Hepatocyte (in vitro differentiated cells): Measurements from ENCODE around the gene RUNX3. TPM values are rescaled to one million over a fixed set of nuclear protein-coding genes. Genes with fewer than 3 reads are reported as not detected.

Experiments
- DNase-seq: peaks from one replicate; pipeline ENCODE4 v3.0.0-alpha.2; 2016; ENCODE audit warnings: low spot score
- H2AFZ ChIP-seq: fragments of 200-600 bp; sonication (generic); 2 replicates; pipeline ENCODE4 v1.6.0; 2016; ENCODE audit warnings: antibody characterized with exemption, mild to moderate bottlenecking
- H3K27ac ChIP-seq: fragments of 200-600 bp; sonication (generic); 2 replicates; pipeline ENCODE4 v1.5.1; 2016; ENCODE audit warnings: mild to moderate bottlenecking
- H3K27me3 ChIP-seq: fragments of 200-600 bp; sonication (generic); 2 replicates; pipeline ENCODE4 v1.6.1; 2016
- H3K36me3 ChIP-seq: fragments of 200-600 bp; sonication (generic); replicated peaks from 2 replicates; pipeline ENCODE4 v1.5.1; 2016; ENCODE audit warnings: low read depth; ENCODE audit not compliant: insufficient read depth
- H3K4me1 ChIP-seq: fragments of 200-600 bp; sonication (generic); 2 replicates; pipeline ENCODE4 v1.5.1; 2016; ENCODE audit warnings: mild to moderate bottlenecking, moderate library complexity; ENCODE audit not compliant: insufficient read depth
- H3K4me2 ChIP-seq: fragments of 200-600 bp; sonication (generic); 2 replicates; pipeline ENCODE4 v1.6.0; 2016
- H3K4me3 ChIP-seq: fragments of 200-600 bp; sonication (generic); 2 replicates; pipeline ENCODE4 v1.5.1; 2016; ENCODE audit warnings: mild to moderate bottlenecking
- H3K79me2 ChIP-seq: fragments of 200-600 bp; sonication (generic); 2 replicates; pipeline ENCODE4 v1.6.0; 2017; ENCODE audit warnings: mild to moderate bottlenecking
- H3K9me2 ChIP-seq: fragments of 200-600 bp; sonication (generic); replicated peaks from 2 replicates; pipeline ENCODE4 v1.6.0; 2017; ENCODE audit warnings: mild to moderate bottlenecking; ENCODE audit not compliant: insufficient read depth
- H3K9me3 ChIP-seq: fragments of 200-600 bp; sonication (generic); 2 replicates; pipeline ENCODE4 v1.5.1; 2016; ENCODE audit warnings: low read depth, mild to moderate bottlenecking
- H4K20me1 ChIP-seq: fragments of 200-600 bp; sonication (generic); 2 replicates; pipeline ENCODE4 v1.6.0; 2016; ENCODE audit warnings: mild to moderate bottlenecking; ENCODE audit not compliant: insufficient read depth, poor library complexity, severe bottlenecking
- CTCF ChIP-seq: fragments of 200-600 bp; sonication (generic); IDR thresholded peaks from 2 replicates; pipeline ENCODE4 v1.5.1; 2016; ENCODE audit warnings: antibody characterized with exemption, mild to moderate bottlenecking; ENCODE audit not compliant: poor library complexity
- EZH2 ChIP-seq: fragments of 200-600 bp; sonication (generic); IDR thresholded peaks from 2 replicates; pipeline ENCODE4 v1.6.1; 2016; ENCODE audit warnings: antibody characterized with exemption, mild to moderate bottlenecking, borderline replicate concordance
- EZH2phosphoT487 ChIP-seq: fragments of 200-600 bp; sonication (generic); IDR thresholded peaks from one replicate; pipeline ENCODE4 v1.6.1; 2018; ENCODE audit warnings: antibody characterized with exemption, mild to moderate bottlenecking, low read depth, moderate library complexity; ENCODE audit not compliant: unreplicated experiment, severe bottlenecking
- WGBS: methylation state at CpG from one replicate; pipeline ENCODE4 v1.1.6; 2016; ENCODE audit warnings: low lambda C conversion rate; ENCODE audit errors: missing lambda C conversion rate; 5-methylcytosine and 5-hydroxymethylcytosine counted together
- polyA plus RNA-seq: library from polyadenylated mRNA; unstranded; fragments of >200 nt; fragmentation: Nextera tagmentation; extraction: Ambion mirVana; gene quantifications from 2 replicates; pipeline ENCODE4 v1.2.1, GENCODE V29; 2016
- total RNA-seq: library from RNA; depleted of rRNA; stranded (reverse); fragments of >200 nt; gene quantifications from 2 replicates; pipeline ENCODE4 v1.2.3, GENCODE V29; 2014

Gene RUNX3
- total and polyA plus RNA-seq, 2 experiments from 2014 or later: 0.13 to 0.16 TPM

GRCh38 chr1:24973315-24973714, 43.2 kb upstream of the RUNX3 start:
- H3K27ac ChIP-seq: no peak overlapping the region

GRCh38 chr1:24972915-24973242, 42.8 kb upstream of the RUNX3 start:
- Histone ChIP-seq H3K27me3 (no peaks in the 10 kb centered on the region), H2AFZ (no peak overlapping the region), H3K9me2 (no peaks in the 10 kb centered on the region), H4K20me1 (no peaks in the 10 kb centered on the region), H3K4me3 (no peak overlapping the region), H3K27ac (no peak overlapping the region), H3K4me2 (no peak overlapping the region), H3K36me3 (no peaks in the 10 kb centered on the region), H3K9me3 (no peaks in the 10 kb centered on the region), H3K79me2 (no peaks in the 10 kb centered on the region), H3K4me1 (no peaks in the 10 kb centered on the region)
- 91% methylated on average over 6 of the region's 6 CpGs for WGBS
- DNase-seq: no peak
- TF ChIP-seq EZH2 (no peak), EZH2phosphoT487 (no peak), CTCF (no peak)

More at GRCh38 chr1:24973315-24973714, 43.2 kb upstream of the RUNX3 start:
- Histone ChIP-seq H3K27me3 (peaks cover 3% of the 10 kb centered on the region), H3K4me2 (no peak overlapping the region), H3K4me3 (no peak overlapping the region), H4K20me1 (no peaks in the 10 kb centered on the region), H3K9me2 (no peaks in the 10 kb centered on the region), H3K36me3 (no peaks in the 10 kb centered on the region), H3K4me1 (no peaks in the 10 kb centered on the region), H3K79me2 (no peaks in the 10 kb centered on the region), H3K9me3 (no peaks in the 10 kb centered on the region), H2AFZ (no peak overlapping the region)
- DNase-seq: no peak
- TF ChIP-seq EZH2phosphoT487: no peak
- no peak for TF ChIP-seq EZH2
- 86% methylated on average over 5 of the region's 5 CpGs for WGBS

GRCh38 chr1:24972221-24972914, 42.3 kb upstream of the RUNX3 start:
- no peaks in the 10 kb centered on the region for H4K20me1 ChIP-seq
- TF ChIP-seq EZH2 (no peak), EZH2phosphoT487 (no peak), CTCF (no peak)
- H2AFZ ChIP-seq: no peak overlapping the region
- no peaks in the 10 kb centered on the region for H3K9me2 ChIP-seq
- no peak overlapping the region for H3K4me2 ChIP-seq
- DNase-seq: no peak
- no peak overlapping the region for H3K27ac ChIP-seq
- no peak overlapping the region for H3K4me3 ChIP-seq
- H3K9me3 ChIP-seq: no peaks in the 10 kb centered on the region
- H3K36me3 ChIP-seq: no peaks in the 10 kb centered on the region
- no peaks in the 10 kb centered on the region for H3K4me1 ChIP-seq
- no peaks in the 10 kb centered on the region for H3K27me3 ChIP-seq
- H3K79me2 ChIP-seq: no peaks in the 10 kb centered on the region
- 74% methylated on average over 8 of the region's 8 CpGs for WGBS

GRCh38 chr1:24970926-24971875, 41.1 kb upstream of the RUNX3 start:
- H3K36me3 ChIP-seq: no peaks in the 10 kb centered on the region
- H3K9me2 ChIP-seq: no peaks in the 10 kb centered on the region
- no peaks in the 10 kb centered on the region for H4K20me1 ChIP-seq
- no peaks in the 10 kb centered on the region for H3K4me1 ChIP-seq
- H3K4me3 ChIP-seq: no peak overlapping the region
- TF ChIP-seq CTCF (no peak), EZH2phosphoT487 (no peak), EZH2 (no peak)
- no peak overlapping the region for H3K4me2 ChIP-seq
- H3K27me3 ChIP-seq: no peaks in the 10 kb centered on the region
- no peak for DNase-seq
- WGBS: 85% methylated on average over 23 of the region's 23 CpGs
- H3K79me2 ChIP-seq: no peaks in the 10 kb centered on the region
- H2AFZ ChIP-seq: no peak overlapping the region
- H3K9me3 ChIP-seq: no peaks in the 10 kb centered on the region
- no peak overlapping the region for H3K27ac ChIP-seq
